Adrenal gland (tissue), 12 donors: Measurements from ENCODE around the gene ASB8. TPM values are rescaled to one million over a fixed set of nuclear protein-coding genes. Genes with fewer than 3 reads are reported as not detected.

Experiments
- DNase-seq, 7 donors: peaks; one replicate each; pipeline ENCODE4 v3.0.0-alpha.2; 2019 to 2020
- H3K27ac ChIP-seq, 5 donors: fragments of 200-600 bp; sonication (generic) in 4 of 5; 1 replicate in 3 of 5; 2 replicates in 2 of 5; pipeline versions ENCODE4 v1.5.1 to v1.8.0; 2016 to 2020; ENCODE audit warnings: mild to moderate bottlenecking in 1 of 5
- H3K27me3 ChIP-seq: fragments of 200-600 bp; 2 replicates; pipeline ENCODE4 v1.8.0; 2021
- H3K36me3 ChIP-seq, 2 donors: fragments of 200-600 bp; replicated peaks in 1 of 2; 1 replicate in 1 of 2; 2 replicates in 1 of 2; pipeline versions ENCODE4 v1.5.1 to v1.8.0; 2018 to 2022
- H3K4me1 ChIP-seq, 2 donors: fragments of 200-600 bp; replicated peaks in 1 of 2; 1 replicate in 1 of 2; 2 replicates in 1 of 2; pipeline versions ENCODE4 v1.5.1 to v1.8.0; 2018 to 2021
- H3K4me3 ChIP-seq, 4 donors: fragments of 200-600 bp; sonication (generic) in 3 of 4; one replicate each; pipeline ENCODE4 v1.5.1; 2016 to 2018
- H3K9me3 ChIP-seq, 3 donors: fragments of 200-600 bp; sonication (generic) in 1 of 3; replicated peaks in 1 of 3; 1 replicate in 2 of 3; 2 replicates in 1 of 3; pipeline versions ENCODE4 v1.5.1 to v1.8.0; 2016 to 2021
- POLR2A ChIP-seq, 2 donors: fragments of 450-650 bp; IDR thresholded peaks; one replicate each; pipeline ENCODE4 v1.6.1; 2017; ENCODE audit warnings: antibody characterized with exemption in 2 of 2, mild to moderate bottlenecking in 2 of 2, moderate library complexity in 1 of 2
- WGBS, 4 donors: extraction: QIAGEN DNeasy Blood & Tissue Kit in 2 of 4; methylation state at CpG; one replicate each; pipeline versions ENCODE4 v1.1.5 to v1.1.7; 2013 to 2017; 5-methylcytosine and 5-hydroxymethylcytosine counted together
- intact Hi-C, 2 donors: fragments of 100-400 bp; cut with DNase I; formaldehyde crosslinking; loops; one replicate each; pipeline versions ENCODE4 v1.14.1 to v1.15.0; 2022 to 2023
- polyA plus RNA-seq, 3 donors: library from polyadenylated mRNA; stranded (reverse); fragments of 200-250 nt in 2 of 3; fragments of 350-450 nt in 1 of 3; fragmentation: Illumina TruSeq in 1 of 3; extraction: RNeasy Lipid Tissue Mini Kit (QIAGEN cat#74804) in 1 of 3; gene quantifications; one replicate each; pipeline ENCODE4 v1.2.3, GENCODE V29; 2013 to 2014
- total RNA-seq, 9 donors: library from RNA; depleted of rRNA in 4 of 9; stranded (reverse); fragments of >200 nt in 4 of 9; fragments of 120-200 nt in 1 of 9; fragmentation: NEBNext Ultra II Directional in 1 of 9; extraction: Animal tissue kit (Norgen Biotek cat#: 25700) in 1 of 9; gene quantifications; one replicate each; pipeline versions ENCODE4 v1.1.0 to v1.2.4, GENCODE V29; 2013 to 2023
- TF ChIP-seq, protein P1 (sequence below), 6 experiments: fragments of 450-650 bp in 4 of 6; fragments of 200-600 bp in 2 of 6; sonication (generic) in 1 of 6; IDR thresholded peaks; 1 replicate in 5 of 6; 2 replicates in 1 of 6; pipeline versions ENCODE4 v1.5.1 to v1.8.0; 2016 to 2021; ENCODE audit warnings: antibody characterized with exemption in 6 of 6, mild to moderate bottlenecking in 2 of 6, moderate library complexity in 1 of 6
- donor health status: healthy with polysubstance abuse.
- donor health status: Bipolar disorder and iron deficiency.
- donor health status: DM: yes; HTN: yes; CAD: no.
- donor health status: DM: no; HTN: no; CAD: no.
- donor health status: DM: no; HTN: no; CAD: no.
- donor health status: DM: yes; HTN: yes; CAD: no.

Gene ASB8
- total and polyA plus RNA-seq, 12 donors, result 13.9 to 69.8 (median 49.5) TPM

DNA sequence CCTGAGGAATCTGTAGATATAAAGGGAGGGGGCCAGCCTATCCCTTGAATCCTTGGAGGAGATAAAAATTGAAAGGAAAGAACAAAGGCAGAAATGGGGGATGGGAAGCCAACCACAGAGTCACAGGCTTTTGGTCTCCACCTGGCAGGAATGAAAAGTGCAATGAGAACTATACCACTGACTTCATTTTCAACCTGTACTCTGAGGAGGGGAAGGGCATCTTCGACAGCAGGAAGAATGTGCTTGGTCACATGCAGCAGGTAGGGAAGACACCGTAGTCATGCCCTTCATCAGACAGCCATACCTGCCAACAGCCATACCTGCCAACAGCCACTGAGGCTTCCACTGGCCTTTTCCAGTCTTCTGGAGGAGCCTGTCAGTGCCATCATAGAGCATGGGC, 13.4 kb downstream of the ASB8 start:
- DNase-seq, result no peak
- TF ChIP-seq, protein P1, sequence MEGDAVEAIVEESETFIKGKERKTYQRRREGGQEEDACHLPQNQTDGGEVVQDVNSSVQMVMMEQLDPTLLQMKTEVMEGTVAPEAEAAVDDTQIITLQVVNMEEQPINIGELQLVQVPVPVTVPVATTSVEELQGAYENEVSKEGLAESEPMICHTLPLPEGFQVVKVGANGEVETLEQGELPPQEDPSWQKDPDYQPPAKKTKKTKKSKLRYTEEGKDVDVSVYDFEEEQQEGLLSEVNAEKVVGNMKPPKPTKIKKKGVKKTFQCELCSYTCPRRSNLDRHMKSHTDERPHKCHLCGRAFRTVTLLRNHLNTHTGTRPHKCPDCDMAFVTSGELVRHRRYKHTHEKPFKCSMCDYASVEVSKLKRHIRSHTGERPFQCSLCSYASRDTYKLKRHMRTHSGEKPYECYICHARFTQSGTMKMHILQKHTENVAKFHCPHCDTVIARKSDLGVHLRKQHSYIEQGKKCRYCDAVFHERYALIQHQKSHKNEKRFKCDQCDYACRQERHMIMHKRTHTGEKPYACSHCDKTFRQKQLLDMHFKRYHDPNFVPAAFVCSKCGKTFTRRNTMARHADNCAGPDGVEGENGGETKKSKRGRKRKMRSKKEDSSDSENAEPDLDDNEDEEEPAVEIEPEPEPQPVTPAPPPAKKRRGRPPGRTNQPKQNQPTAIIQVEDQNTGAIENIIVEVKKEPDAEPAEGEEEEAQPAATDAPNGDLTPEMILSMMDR (IDR thresholded peaks at IDR 0.05), result no peak
- TF ChIP-seq POLR2A (IDR thresholded peaks at IDR 0.05), result no peak
- peaks cover 0 to 94% of the 10 kb centered on the region in 2 donors for H3K36me3 ChIP-seq
- H3K27ac ChIP-seq, result no peak overlapping the region
- WGBS, 4 donors, result 94 to 100% (median 97%) methylated on average over 2 of the region's 2 CpGs
- no peaks in the 10 kb centered on the region for H3K4me1 ChIP-seq
- no peaks in the 10 kb centered on the region for H3K9me3 ChIP-seq
- intact Hi-C loops, result no loop called here
- H3K4me3 ChIP-seq, result no peak overlapping the region
- no peaks in the 10 kb centered on the region for H3K27me3 ChIP-seq

DNA sequence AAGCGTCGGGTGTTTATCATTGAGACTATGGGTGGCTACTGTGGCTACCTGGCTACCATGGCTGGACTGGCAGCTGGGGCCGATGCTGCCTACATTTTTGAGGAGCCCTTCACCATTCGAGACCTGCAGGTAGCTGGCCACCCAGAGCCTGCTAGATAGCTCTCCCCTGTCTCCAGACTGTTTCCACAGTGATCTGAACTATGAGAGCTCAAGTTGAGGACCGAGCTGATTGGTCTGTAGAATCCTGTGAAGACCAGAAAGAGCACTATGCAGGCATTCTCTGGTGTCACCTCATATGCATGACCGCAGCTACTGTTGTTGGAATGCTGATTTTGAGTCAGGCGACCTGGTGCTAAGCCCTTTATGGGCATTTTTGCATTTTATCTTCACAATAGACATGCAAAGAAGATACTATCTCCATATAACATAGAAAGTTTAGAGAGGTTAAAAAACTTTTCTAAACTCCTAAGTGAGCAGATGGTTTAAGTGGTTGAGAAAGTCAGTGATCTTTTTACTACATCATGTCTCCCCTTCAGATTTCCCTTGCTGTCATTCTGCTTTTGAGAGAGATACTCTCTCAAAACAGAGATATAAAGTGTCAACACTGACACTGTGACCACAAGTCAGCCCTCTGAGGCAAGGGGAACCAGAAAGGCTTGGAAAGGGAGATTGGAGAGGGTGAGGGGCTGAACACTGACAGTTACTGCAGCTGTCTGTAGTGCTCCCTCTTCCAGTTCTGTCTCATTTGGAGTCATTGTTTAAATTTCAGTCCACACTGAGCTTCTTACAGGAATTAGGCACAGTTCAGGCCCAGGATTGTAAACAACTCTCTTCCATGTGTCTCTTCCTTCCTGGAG, 14.3 kb downstream of the ASB8 start:
- no peak for DNase-seq
- intact Hi-C loops, result no loop called here
- H3K27me3 ChIP-seq, result no peaks in the 10 kb centered on the region
- no peak for TF ChIP-seq POLR2A (IDR thresholded peaks at IDR 0.05)
- TF ChIP-seq, protein P1 (IDR thresholded peaks at IDR 0.05), result no peak
- WGBS, 4 donors, result 88 to 93% (median 89%) methylated on average over 3 to 7 of the region's 7 CpGs
- H3K9me3 ChIP-seq, result no peaks in the 10 kb centered on the region
- H3K4me1 ChIP-seq, result no peaks in the 10 kb centered on the region
- H3K36me3 ChIP-seq, result peaks cover 0 to 96% of the 10 kb centered on the region in 2 donors
- H3K27ac ChIP-seq, result no peak overlapping the region
- H3K4me3 ChIP-seq, result no peak overlapping the region

DNA sequence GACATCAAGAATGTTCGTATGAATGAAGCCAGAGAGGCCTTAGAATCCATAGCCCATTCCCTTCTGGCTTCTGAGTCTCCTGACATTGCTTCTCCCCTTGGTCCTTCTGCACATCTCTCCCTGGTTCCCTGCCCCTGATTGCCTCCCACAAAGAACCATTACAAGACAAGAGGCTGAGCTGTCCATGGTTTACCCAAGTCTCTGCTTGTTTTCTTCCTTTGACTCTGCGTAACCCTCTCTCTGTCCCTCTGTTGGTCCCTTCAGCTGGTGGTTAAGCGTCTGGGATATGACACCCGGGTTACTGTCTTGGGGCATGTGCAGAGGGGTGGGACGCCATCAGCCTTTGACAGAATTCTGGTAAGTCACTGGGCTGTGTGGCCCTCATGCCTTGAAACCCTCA, 22.3 kb downstream of the ASB8 start:
- DNase-seq, result no peak
- H3K27ac ChIP-seq, result no peak overlapping the region
- H3K9me3 ChIP-seq, result no peaks in the 10 kb centered on the region
- no peaks in the 10 kb centered on the region for H3K27me3 ChIP-seq
- H3K36me3 ChIP-seq, result peaks cover 0 to 99% of the 10 kb centered on the region in 2 donors
- TF ChIP-seq, protein P1 (IDR thresholded peaks at IDR 0.05), result no peak
- no peak for TF ChIP-seq POLR2A (IDR thresholded peaks at IDR 0.05)
- intact Hi-C loops, result no loop called here
- WGBS, 4 donors, result 87 to 95% (median 93%) methylated on average over 4 to 5 of the region's 5 CpGs
- no peak overlapping the region for H3K4me3 ChIP-seq
- no peaks in the 10 kb centered on the region for H3K4me1 ChIP-seq

DNA sequence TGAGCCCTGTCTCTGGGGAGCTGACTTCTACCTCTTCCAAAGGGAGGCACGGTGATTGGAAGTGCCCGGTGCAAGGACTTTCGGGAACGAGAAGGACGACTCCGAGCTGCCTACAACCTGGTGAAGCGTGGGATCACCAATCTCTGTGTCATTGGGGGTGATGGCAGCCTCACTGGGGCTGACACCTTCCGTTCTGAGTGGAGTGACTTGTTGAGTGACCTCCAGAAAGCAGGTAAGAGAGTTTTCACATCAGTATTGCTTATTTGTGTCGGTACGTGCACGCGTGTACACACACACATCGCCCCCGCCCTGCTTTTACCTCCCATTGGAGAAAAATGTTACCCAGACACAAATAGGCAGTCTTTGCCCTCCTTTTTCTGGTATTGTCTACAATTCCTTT, 24.5 kb downstream of the ASB8 start:
- Histone ChIP-seq H3K27me3 (no peaks in the 10 kb centered on the region), H3K4me1 (no peaks in the 10 kb centered on the region), H3K4me3 (no peak overlapping the region), H3K27ac (no peak overlapping the region), H3K36me3 (peaks cover 0 to 86% of the 10 kb centered on the region in 2 donors), H3K9me3 (no peaks in the 10 kb centered on the region)
- intact Hi-C loops, result no loop called here
- no peak for DNase-seq
- no peak for TF ChIP-seq POLR2A (IDR thresholded peaks at IDR 0.05)
- TF ChIP-seq, protein P1 (IDR thresholded peaks at IDR 0.05), result no peak
- 91 to 97% (median 92%) methylated on average over 14 of the region's 14 CpGs for WGBS, 4 donors
